B cell (primary cell): ENCODE data around the gene PDE4B.

Experiments used
- CTCF ChIP-seq: fragments of 200-600 bp; IDR thresholded peaks from one replicate; pipeline ENCODE4 v1.8.0; 2022; ENCODE audit warnings: antibody characterized with exemption, mild to moderate bottlenecking
- EZH2 ChIP-seq: IDR thresholded peaks from 2 replicates; pipeline ENCODE4 v1.6.1; 2012; ENCODE audit warnings: borderline replicate concordance, low read depth, mild to moderate bottlenecking, moderate library complexity, low read length; ENCODE audit not compliant: insufficient read depth, poor library complexity, severe bottlenecking

DNA sequence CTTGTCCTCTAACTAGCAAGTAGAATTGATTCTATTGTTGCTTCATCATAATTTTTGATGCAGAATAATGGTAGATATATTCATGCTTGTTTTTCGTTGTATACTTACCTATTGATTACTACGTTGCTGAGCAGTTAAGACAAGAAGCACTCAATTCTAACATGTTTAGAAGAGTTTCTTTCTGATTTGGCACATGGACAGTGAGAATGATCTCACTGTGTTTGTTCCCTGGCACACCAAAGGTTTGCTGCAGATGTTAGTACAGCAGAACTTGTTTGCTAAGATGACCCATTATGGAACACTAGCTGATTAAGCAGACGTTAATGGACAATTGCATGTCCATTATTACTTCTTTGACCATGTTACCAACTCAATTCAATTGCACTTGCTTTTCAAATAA is 556.5 kb downstream of the PDE4B start:
- TF ChIP-seq CTCF: no peak
- TF ChIP-seq EZH2: no peak
